Measurements from ENCODE around the gene HMCN2.
A peak's percentile ranks its signal among the peaks of the same experiment; 100 is the strongest.

Gene HMCN2

GRCh38 chr9:130346431-130346830, 80.9 kb downstream of the HMCN2 start:
- no peak for TF ChIP-seq CTCF (conservative IDR thresholded peaks at IDR 0.05; ENCODE audit: low read depth, low read length)
- no peak overlapping the region for H3K4me3 ChIP-seq (ENCODE audit: low read length)
- DNase-seq (ENCODE audit: low read depth), result no peak

GRCh38 chr9:130347036-130347435, 81.5 kb downstream of the HMCN2 start:
- H3K4me3 ChIP-seq (ENCODE audit: low read length), result no peak overlapping the region
- no peak for DNase-seq (ENCODE audit: low read depth)
- no peak for TF ChIP-seq CTCF (conservative IDR thresholded peaks at IDR 0.05; ENCODE audit: low read depth, low read length)

- no peak overlapping the region for H3K4me3 ChIP-seq (ENCODE audit: low read length)
- peak; percentile 5 for TF ChIP-seq CTCF (conservative IDR thresholded peaks at IDR 0.05; ENCODE audit: low read depth, low read length)
- no peak for DNase-seq (ENCODE audit: low read depth)
Measured at GRCh38 chr9:130347931-130348330, 82.4 kb downstream of the HMCN2 start.

GRCh38 chr9:130348341-130348740, 82.8 kb downstream of the HMCN2 start:
- no peak for TF ChIP-seq CTCF (conservative IDR thresholded peaks at IDR 0.05; ENCODE audit: low read depth, low read length)
- DNase-seq (ENCODE audit: low read depth), result no peak
- H3K4me3 ChIP-seq (ENCODE audit: low read length), result no peak overlapping the region

- no peak for TF ChIP-seq CTCF (conservative IDR thresholded peaks at IDR 0.05; ENCODE audit: low read depth, low read length)
- no peak overlapping the region for H3K4me3 ChIP-seq (ENCODE audit: low read length)
- DNase-seq (ENCODE audit: low read depth), result no peak
Measured at GRCh38 chr9:130348881-130349280, 83.3 kb downstream of the HMCN2 start.

GRCh38 chr9:130349398-130349797, 83.8 kb downstream of the HMCN2 start:
- H3K4me3 ChIP-seq (ENCODE audit: low read length), result no peak overlapping the region
- no peak for DNase-seq (ENCODE audit: low read depth)
- TF ChIP-seq CTCF (conservative IDR thresholded peaks at IDR 0.05; ENCODE audit: low read depth, low read length), result no peak

- DNase-seq (ENCODE audit: low read depth), result no peak
- no peak overlapping the region for H3K4me3 ChIP-seq (ENCODE audit: low read length)
- no peak for TF ChIP-seq CTCF (conservative IDR thresholded peaks at IDR 0.05; ENCODE audit: low read depth, low read length)
Measured at GRCh38 chr9:130351343-130351742, 85.8 kb downstream of the HMCN2 start.

Measured in retinal pigment epithelial cell (primary cell).